CD8-positive, alpha-beta memory T cell (primary cell): Measurements from ENCODE around the gene SMYD2. TPM values are rescaled to one million over a fixed set of nuclear protein-coding genes. Genes with fewer than 3 reads are reported as not detected.
A peak's percentile ranks its signal among the peaks of the same experiment; 100 is the strongest.

Experiments used
- CTCF ChIA-PET: fragments of 350-600 bp; sonication (Branson Sonifier 250); formaldehyde crosslinking; loops from one replicate; lab custom pipeline; 2021; ENCODE audit warnings: antibody characterized with exemption; lab: Charles Lee
- POLR2A ChIA-PET: fragments of 350-600 bp; sonication (Branson Sonifier 250); formaldehyde crosslinking; loops from one replicate; lab custom pipeline; 2021; ENCODE audit warnings: antibody characterized with exemption; lab: Charles Lee
- DNase-seq, 5 donors: peaks; one replicate each; pipeline versions ENCODE4 v3.0.0 to v3.0.0-alpha.2; 2020 to 2022; ENCODE audit warnings: mixed read lengths in 1 of 5
- H3K27ac ChIP-seq: one replicate; pipeline ENCODE4 v1.7.0; 2013; ENCODE audit warnings: low read depth, mild to moderate bottlenecking, low read length, moderate library complexity
- H3K27me3 ChIP-seq: 2 replicates; pipeline ENCODE4 v1.7.0; 2013; ENCODE audit warnings: low read length, mild to moderate bottlenecking; ENCODE audit not compliant: insufficient read depth, poor library complexity, severe bottlenecking
- H3K36me3 ChIP-seq: 2 replicates; pipeline ENCODE4 v1.7.0; 2013; ENCODE audit warnings: mild to moderate bottlenecking, low read length, moderate library complexity; ENCODE audit not compliant: insufficient read depth
- H3K4me1 ChIP-seq: 2 replicates; pipeline ENCODE4 v1.7.0; 2013; ENCODE audit warnings: mild to moderate bottlenecking, low read length, moderate library complexity; ENCODE audit not compliant: insufficient read depth
- H3K4me3 ChIP-seq: 2 replicates; pipeline ENCODE4 v1.7.0; 2013; ENCODE audit warnings: mild to moderate bottlenecking, low read length
- H3K9me3 ChIP-seq: 2 replicates; pipeline ENCODE4 v1.7.0; 2013; ENCODE audit warnings: mild to moderate bottlenecking, low read length
- H3K27ac Mint-ChIP-seq, 8 donors: one replicate each; pipeline ENCODE4 v1.8.0; 2020 to 2021; ENCODE audit warnings: mixed read lengths in 8 of 8, mild to moderate bottlenecking in 6 of 8, inconsistent platforms in 3 of 8, moderate library complexity in 3 of 8
- H3K27me3 Mint-ChIP-seq, 2 donors: one replicate each; pipeline ENCODE4 v1.8.0; 2020 to 2021; ENCODE audit warnings: mixed read lengths in 2 of 2, mild to moderate bottlenecking in 1 of 2, moderate library complexity in 1 of 2
- H3K36me3 Mint-ChIP-seq, 3 donors: one replicate each; pipeline ENCODE4 v1.8.0; 2020 to 2021; ENCODE audit warnings: mixed read lengths in 3 of 3, inconsistent platforms in 1 of 3, mild to moderate bottlenecking in 1 of 3
- H3K4me1 Mint-ChIP-seq, 3 donors: one replicate each; pipeline ENCODE4 v1.8.0; 2020 to 2021; ENCODE audit warnings: mixed read lengths in 3 of 3, inconsistent platforms in 1 of 3, mild to moderate bottlenecking in 1 of 3
- H3K4me3 Mint-ChIP-seq, 7 donors: one replicate each; pipeline ENCODE4 v1.8.0; 2020 to 2021; ENCODE audit warnings: mixed read lengths in 7 of 7, mild to moderate bottlenecking in 6 of 7, moderate library complexity in 4 of 7, inconsistent platforms in 2 of 7
- H3K9me3 Mint-ChIP-seq, 5 donors: one replicate each; pipeline ENCODE4 v1.8.0; 2020 to 2022; ENCODE audit warnings: mixed read lengths in 5 of 5, mild to moderate bottlenecking in 3 of 5, moderate library complexity in 2 of 5, inconsistent platforms in 1 of 5
- polyA plus RNA-seq: library from polyadenylated mRNA; unstranded; fragments of 300-500 nt; fragmentation: Illumina TruSeq; gene quantifications from one replicate; pipeline ENCODE4 v1.2.3, GENCODE V29; 2021
- total RNA-seq, 2 experiments: library from RNA; stranded (reverse); gene quantifications; one replicate each; pipeline ENCODE4 v1.2.3, GENCODE V29; 2021

SMYD2 gene, protein sequence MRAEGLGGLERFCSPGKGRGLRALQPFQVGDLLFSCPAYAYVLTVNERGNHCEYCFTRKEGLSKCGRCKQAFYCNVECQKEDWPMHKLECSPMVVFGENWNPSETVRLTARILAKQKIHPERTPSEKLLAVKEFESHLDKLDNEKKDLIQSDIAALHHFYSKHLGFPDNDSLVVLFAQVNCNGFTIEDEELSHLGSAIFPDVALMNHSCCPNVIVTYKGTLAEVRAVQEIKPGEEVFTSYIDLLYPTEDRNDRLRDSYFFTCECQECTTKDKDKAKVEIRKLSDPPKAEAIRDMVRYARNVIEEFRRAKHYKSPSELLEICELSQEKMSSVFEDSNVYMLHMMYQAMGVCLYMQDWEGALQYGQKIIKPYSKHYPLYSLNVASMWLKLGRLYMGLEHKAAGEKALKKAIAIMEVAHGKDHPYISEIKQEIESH
- 10 to 100 TPM; 23.2 to 25.9 TPM for total RNA-seq
- polyA plus RNA-seq, result 46.2 TPM

- Mint-ChIP-seq H3K4me3 (peak within 1 kb of the TSS; percentile 83 to 92 (median 88)), H3K9me3 (peaks cover 0 to 3% (median 0%) of the 10 kb centered on the region in 5 donors), H3K27me3 (peaks cover 0 to 1% of the 10 kb centered on the region in 2 donors), H3K36me3 (peaks cover 0 to 1% (median 1%) of the 10 kb centered on the region in 3 donors), H3K4me1 (peaks cover 47 to 67% (median 61%) of the 10 kb centered on the region in 3 donors), H3K27ac (peak within 1 kb of the TSS; percentile 73 to 96 (median 92))
- ChIA-PET CTCF (interaction anchor here (1.8 to 5.3 kb wide), 3 partner anchors 20 to 51 kb away, joined by 6 to 28 read pairs (median 13); no protein-coding TSS in a partner anchor), POLR2A (no interaction called here)
- H3K27me3 ChIP-seq, result no peaks in the 10 kb centered on the region
- H3K36me3 ChIP-seq, result no peaks in the 10 kb centered on the region
- H3K27ac ChIP-seq, result peak within 1 kb of the TSS; percentile 80
- H3K4me1 ChIP-seq, result peaks cover 22% of the 10 kb centered on the region
- DNase-seq, result peak; percentile 58 to 79 (median 75)
- H3K9me3 ChIP-seq, result no peaks in the 10 kb centered on the region
- peak within 1 kb of the TSS; percentile 91 for H3K4me3 ChIP-seq
Observed at GRCh38 chr1:214281021-214281719, at the start of gene SMYD2. TSS of gene SMYD2 (plus strand) at chr1:214281159. CDS start at chr1:214281255, 96 bp downstream.

GRCh38 chr1:214233856-214234634 lies 46.9 kb upstream of the SMYD2 start:
- peaks cover 5 to 37% of the 10 kb centered on the region in 2 donors for H3K27me3 Mint-ChIP-seq
- H3K36me3 Mint-ChIP-seq, result no peaks in the 10 kb centered on the region
- no peak for DNase-seq
- ChIA-PET POLR2A (no interaction called here), CTCF (no interaction called here)
- Histone ChIP-seq H3K27me3 (peaks cover 9% of the 10 kb centered on the region), H3K4me1 (no peaks in the 10 kb centered on the region), H3K9me3 (no peaks in the 10 kb centered on the region), H3K27ac (no peak overlapping the region), H3K4me3 (no peak overlapping the region), H3K36me3 (no peaks in the 10 kb centered on the region)
- no peak overlapping the region for H3K27ac Mint-ChIP-seq
- H3K9me3 Mint-ChIP-seq, result peaks cover 0 to 2% (median 0%) of the 10 kb centered on the region in 5 donors
- no peaks in the 10 kb centered on the region for H3K4me1 Mint-ChIP-seq
- no peak overlapping the region for H3K4me3 Mint-ChIP-seq

DNA sequence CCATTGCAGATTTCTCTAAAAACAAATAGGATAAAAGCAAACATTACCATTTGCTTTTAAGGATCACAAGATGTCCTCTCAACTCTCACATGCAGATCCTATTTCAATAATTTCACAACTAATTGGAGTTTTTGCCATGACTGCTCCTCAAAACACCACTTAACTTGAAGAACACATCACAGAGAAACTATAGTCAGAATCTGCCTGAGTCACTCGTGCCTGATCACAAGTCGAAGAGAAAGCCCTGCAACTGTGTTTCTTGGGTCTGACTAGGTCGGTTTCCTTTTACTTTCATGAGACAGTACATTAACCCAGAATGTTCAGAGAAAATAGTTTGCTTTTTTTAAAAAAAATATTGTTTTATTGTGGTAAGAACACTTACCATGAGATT lies 46.3 kb upstream of the SMYD2 start:
- no peaks in the 10 kb centered on the region for H3K36me3 Mint-ChIP-seq
- H3K27ac Mint-ChIP-seq, result no peak overlapping the region
- Histone ChIP-seq H3K4me3 (no peak overlapping the region), H3K9me3 (no peaks in the 10 kb centered on the region), H3K36me3 (no peaks in the 10 kb centered on the region), H3K4me1 (no peaks in the 10 kb centered on the region), H3K27ac (no peak overlapping the region), H3K27me3 (peaks cover 9% of the 10 kb centered on the region)
- no peak overlapping the region for H3K4me3 Mint-ChIP-seq
- DNase-seq, result no peak
- no peaks in the 10 kb centered on the region for H3K4me1 Mint-ChIP-seq
- POLR2A ChIA-PET, result no interaction called here
- CTCF ChIA-PET, result no interaction called here
- peaks cover 0 to 2% (median 0%) of the 10 kb centered on the region in 5 donors for H3K9me3 Mint-ChIP-seq
- peaks cover 5 to 37% of the 10 kb centered on the region in 2 donors for H3K27me3 Mint-ChIP-seq

GRCh38 chr1:214236477-214236876 lies 44.5 kb upstream of the SMYD2 start:
- Mint-ChIP-seq H3K36me3 (no peaks in the 10 kb centered on the region), H3K9me3 (peaks cover 0 to 2% (median 0%) of the 10 kb centered on the region in 5 donors), H3K4me1 (no peaks in the 10 kb centered on the region), H3K4me3 (no peak overlapping the region), H3K27me3 (peaks cover 5 to 43% of the 10 kb centered on the region in 2 donors), H3K27ac (no peak overlapping the region)
- no peak for DNase-seq
- Histone ChIP-seq H3K4me1 (no peaks in the 10 kb centered on the region), H3K9me3 (no peaks in the 10 kb centered on the region), H3K27me3 (peaks cover 9% of the 10 kb centered on the region), H3K36me3 (no peaks in the 10 kb centered on the region), H3K27ac (no peak overlapping the region), H3K4me3 (no peak overlapping the region)
- POLR2A ChIA-PET, result no interaction called here
- CTCF ChIA-PET, result interaction anchor here (4.5 kb wide), 1 partner anchor 93 kb away, joined by 14 read pairs; no protein-coding TSS in a partner anchor

- Histone ChIP-seq H3K4me3 (no peak overlapping the region), H3K9me3 (no peaks in the 10 kb centered on the region), H3K27me3 (no peaks in the 10 kb centered on the region), H3K27ac (no peak overlapping the region), H3K36me3 (no peaks in the 10 kb centered on the region), H3K4me1 (no peaks in the 10 kb centered on the region)
- H3K4me1 Mint-ChIP-seq, result no peaks in the 10 kb centered on the region
- DNase-seq, result no peak
- no peak overlapping the region for H3K4me3 Mint-ChIP-seq
- H3K27ac Mint-ChIP-seq, result no peak overlapping the region
- ChIA-PET POLR2A (no interaction called here), CTCF (no interaction called here)
- H3K9me3 Mint-ChIP-seq, result peaks cover 0 to 2% (median 0%) of the 10 kb centered on the region in 5 donors
- no peaks in the 10 kb centered on the region for H3K36me3 Mint-ChIP-seq
- peaks cover 11 to 49% of the 10 kb centered on the region in 2 donors for H3K27me3 Mint-ChIP-seq
Observed at GRCh38 chr1:214241060-214241459, 39.9 kb upstream of the SMYD2 start.

- H3K4me3 ChIP-seq, result no peak overlapping the region
- ChIA-PET POLR2A (no interaction called here), CTCF (interaction anchor here (0.8 kb wide), 1 partner anchor 17 kb away, joined by 3 read pairs; no protein-coding TSS in a partner anchor)
- no peak for DNase-seq
- H3K27ac ChIP-seq, result no peak overlapping the region
- no peaks in the 10 kb centered on the region for H3K27me3 ChIP-seq
- no peak overlapping the region for H3K4me3 Mint-ChIP-seq
- H3K4me1 ChIP-seq, result no peaks in the 10 kb centered on the region
- no peak overlapping the region for H3K27ac Mint-ChIP-seq
- no peaks in the 10 kb centered on the region for H3K9me3 ChIP-seq
- H3K36me3 ChIP-seq, result no peaks in the 10 kb centered on the region
- H3K9me3 Mint-ChIP-seq, result no peaks in the 10 kb centered on the region
- no peaks in the 10 kb centered on the region for H3K36me3 Mint-ChIP-seq
- peaks cover 8 to 62% of the 10 kb centered on the region in 2 donors for H3K27me3 Mint-ChIP-seq
- H3K4me1 Mint-ChIP-seq, result no peaks in the 10 kb centered on the region
Observed at GRCh38 chr1:214244252-214244651, 36.7 kb upstream of the SMYD2 start.

- H3K4me3 Mint-ChIP-seq, result no peak overlapping the region
- H3K4me1 ChIP-seq, result no peaks in the 10 kb centered on the region
- no peaks in the 10 kb centered on the region for H3K36me3 ChIP-seq
- no peaks in the 10 kb centered on the region for H3K9me3 ChIP-seq
- H3K27ac ChIP-seq, result no peak overlapping the region
- H3K27me3 ChIP-seq, result no peaks in the 10 kb centered on the region
- no peaks in the 10 kb centered on the region for H3K4me1 Mint-ChIP-seq
- POLR2A ChIA-PET, result no interaction called here
- no peak overlapping the region for H3K4me3 ChIP-seq
- CTCF ChIA-PET, result no interaction called here
- DNase-seq, result no peak
- H3K9me3 Mint-ChIP-seq, result no peaks in the 10 kb centered on the region
- H3K36me3 Mint-ChIP-seq, result no peaks in the 10 kb centered on the region
- no peak overlapping the region for H3K27ac Mint-ChIP-seq
- peaks cover 10 to 63% of the 10 kb centered on the region in 2 donors for H3K27me3 Mint-ChIP-seq
Observed at GRCh38 chr1:214244841-214245240, 36.1 kb upstream of the SMYD2 start.
